AG09309 (cell line): ENCODE results near the gene CUEDC2.

Experiments used
- DNase-seq: peaks from one replicate; pipeline ENCODE4 v3.0.0-alpha.2; 2010; ENCODE audit warnings: low read depth
- H3K4me3 ChIP-seq: 2 replicates; pipeline ENCODE4 v1.5.1; 2011; ENCODE audit warnings: mild to moderate bottlenecking, low read depth, low read length, moderate library complexity; ENCODE audit not compliant: control insufficient read depth
- CTCF ChIP-seq: IDR thresholded peaks from 2 replicates; pipeline ENCODE4 v1.5.1; 2011; ENCODE audit warnings: mild to moderate bottlenecking, low read depth, low read length, inconsistent platforms; ENCODE audit not compliant: insufficient read depth, control insufficient read depth; ENCODE audit errors: missing control alignments

CUEDC2 gene

DNA sequence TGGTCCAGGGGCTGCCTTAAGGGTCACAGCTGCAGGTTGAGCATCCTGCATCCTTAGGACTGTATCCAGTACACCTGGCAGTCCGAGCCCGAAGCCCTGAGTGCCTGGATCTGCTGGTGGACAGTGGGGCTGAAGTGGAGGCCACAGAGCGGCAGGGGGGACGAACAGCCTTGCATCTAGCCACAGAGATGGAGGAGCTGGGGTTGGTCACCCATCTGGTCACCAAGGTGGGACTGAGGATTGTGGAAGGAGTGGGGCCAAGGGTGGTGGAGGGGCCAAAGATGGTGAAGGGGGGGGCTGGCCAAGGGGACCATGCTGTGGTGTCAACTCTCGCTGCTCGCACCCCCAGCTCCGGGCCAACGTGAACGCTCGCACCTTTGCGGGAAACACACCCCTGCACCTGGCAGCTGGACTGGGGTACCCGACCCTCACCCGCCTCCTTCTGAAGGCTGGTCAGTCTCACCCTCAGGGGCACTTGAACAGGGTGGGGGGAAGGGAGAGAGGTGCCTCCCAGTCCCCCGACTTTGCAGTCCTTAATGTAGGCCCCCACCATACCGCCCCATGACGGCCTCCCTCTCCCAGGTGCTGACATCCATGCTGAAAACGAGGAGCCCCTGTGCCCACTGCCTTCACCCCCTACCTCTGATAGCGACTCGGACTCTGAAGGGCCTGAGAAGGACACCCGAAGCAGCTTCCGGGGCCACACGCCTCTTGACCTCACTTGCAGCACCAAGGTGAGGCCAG is 31.6 kb downstream of the CUEDC2 start:
- TF ChIP-seq CTCF = no peak
- DNase-seq = no peak
- H3K4me3 ChIP-seq = no peak overlapping the region

DNA sequence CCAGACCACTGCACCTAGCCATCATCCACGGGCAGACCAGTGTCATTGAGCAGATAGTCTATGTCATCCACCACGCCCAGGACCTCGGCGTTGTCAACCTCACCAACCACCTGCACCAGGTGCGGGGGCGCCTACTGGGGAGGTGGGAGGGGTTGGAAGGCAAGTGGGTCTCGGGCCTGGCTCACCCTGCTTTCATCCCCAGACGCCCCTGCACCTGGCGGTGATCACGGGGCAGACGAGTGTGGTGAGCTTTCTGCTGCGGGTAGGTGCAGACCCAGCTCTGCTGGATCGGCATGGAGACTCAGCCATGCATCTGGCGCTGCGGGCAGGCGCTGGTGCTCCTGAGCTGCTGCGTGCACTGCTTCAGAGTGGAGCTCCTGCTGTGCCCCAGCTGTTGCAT is 32.3 kb downstream of the CUEDC2 start:
- no peak for TF ChIP-seq CTCF
- no peak for DNase-seq
- H3K4me3 ChIP-seq = no peak overlapping the region

DNA sequence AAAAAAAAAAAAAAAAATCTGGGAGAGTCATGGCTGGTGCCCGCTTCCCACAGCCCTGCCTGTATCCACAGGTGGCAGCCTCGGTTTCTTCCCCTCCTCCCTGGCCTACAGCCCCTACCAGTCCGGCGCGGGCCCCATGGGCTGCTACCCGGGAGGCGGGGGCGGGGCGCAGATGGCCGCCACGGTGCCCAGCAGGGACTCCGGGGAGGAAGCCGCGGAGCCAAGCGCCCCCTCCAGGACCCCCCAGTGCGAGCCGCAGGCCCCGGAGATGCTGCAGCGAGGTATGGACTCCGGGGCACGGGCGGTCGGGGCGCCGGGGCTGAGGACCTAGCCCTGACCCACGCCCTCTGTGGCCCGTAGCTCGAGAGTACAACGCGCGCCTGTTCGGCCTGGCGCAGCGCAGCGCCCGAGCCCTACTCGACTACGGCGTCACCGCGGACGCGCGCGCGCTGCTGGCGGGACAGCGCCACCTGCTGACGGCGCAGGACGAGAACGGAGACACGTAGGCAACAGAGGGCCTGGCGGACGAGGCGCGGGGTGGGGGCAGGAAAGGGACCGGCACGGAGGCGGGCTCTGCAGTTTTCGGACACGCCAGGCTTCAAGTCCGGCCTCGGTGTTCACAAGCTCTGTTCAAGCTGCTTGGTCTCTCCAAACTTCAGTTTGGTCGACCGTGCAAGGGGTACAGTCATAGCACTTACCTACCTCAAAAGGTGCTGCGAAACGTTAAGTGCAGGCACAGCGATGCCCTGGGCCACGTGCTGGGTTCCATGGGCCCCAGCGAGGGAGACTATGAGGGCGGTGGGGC is 33.0 kb downstream of the CUEDC2 start:
- peak; percentile 41 for DNase-seq
- TF ChIP-seq CTCF = peak; percentile 82
- H3K4me3 ChIP-seq = peak overlapping the region; percentile 37

GRCh38 chr10:102398172-102399020 is 34.0 kb downstream of the CUEDC2 start:
- no peak for DNase-seq
- no peak for TF ChIP-seq CTCF
- no peak overlapping the region for H3K4me3 ChIP-seq

DNA sequence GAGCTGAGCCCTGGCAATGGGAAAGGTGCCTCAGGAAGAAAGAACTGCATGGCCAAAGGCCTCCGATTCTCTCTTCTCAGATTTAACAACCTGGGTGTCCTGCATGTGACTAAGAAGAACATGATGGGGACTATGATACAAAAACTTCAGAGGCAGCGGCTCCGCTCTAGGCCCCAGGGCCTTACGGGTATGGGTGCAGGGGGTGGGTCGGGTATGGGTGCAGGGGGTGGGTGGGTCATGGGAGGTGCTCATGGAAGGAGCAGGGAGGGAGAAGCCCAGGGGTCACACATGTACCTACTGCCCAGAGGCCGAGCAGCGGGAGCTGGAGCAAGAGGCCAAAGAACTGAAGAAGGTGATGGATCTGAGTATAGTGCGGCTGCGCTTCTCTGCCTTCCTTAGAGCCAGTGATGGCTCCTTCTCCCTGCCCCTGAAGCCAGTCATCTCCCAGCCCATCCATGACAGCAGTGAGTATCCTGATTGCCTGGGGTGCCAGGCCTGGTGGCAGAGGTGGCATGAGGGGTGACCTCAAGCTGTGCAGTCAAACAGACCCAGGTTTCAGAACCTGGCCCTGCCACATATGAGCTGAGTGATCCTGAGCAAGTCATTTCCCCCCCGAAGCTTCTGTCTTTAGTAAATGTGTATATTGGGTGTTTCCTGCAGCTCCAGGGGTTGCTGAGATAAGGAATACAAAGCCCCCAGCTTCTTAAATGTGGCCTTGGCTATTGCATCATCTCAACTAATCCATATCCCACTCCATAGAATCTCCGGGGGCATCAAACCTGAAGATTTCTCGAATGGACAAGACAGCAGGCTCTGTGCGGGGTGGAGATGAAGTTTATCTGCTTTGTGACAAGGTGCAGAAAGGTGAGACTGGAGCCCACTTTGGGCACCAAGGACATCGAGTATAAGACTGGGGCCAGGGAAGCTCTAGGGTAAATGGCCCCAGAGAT is 34.9 kb downstream of the CUEDC2 start:
- no peak for DNase-seq
- TF ChIP-seq CTCF = no peak
- H3K4me3 ChIP-seq = no peak overlapping the region
